MM.1S (cell line): ENCODE results near the gene TACSTD2.

ENCODE experiments used
- EZH2 ChIP-seq: fragments of 300-600 bp; sonication (generic); optimal IDR thresholded peaks from 2 replicates; pipeline ENCODE3; 2017; ENCODE audit warnings: low read depth, mild to moderate bottlenecking, antibody characterized with exemption, low read length, mixed read lengths
- TF ChIP-seq, protein P1 (sequence below): fragments of 300-600 bp; sonication (generic); IDR thresholded peaks from 2 replicates; pipeline ENCODE4 v1.5.1; 2016; ENCODE audit warnings: antibody characterized with exemption, low read length, mixed read lengths

DNA sequence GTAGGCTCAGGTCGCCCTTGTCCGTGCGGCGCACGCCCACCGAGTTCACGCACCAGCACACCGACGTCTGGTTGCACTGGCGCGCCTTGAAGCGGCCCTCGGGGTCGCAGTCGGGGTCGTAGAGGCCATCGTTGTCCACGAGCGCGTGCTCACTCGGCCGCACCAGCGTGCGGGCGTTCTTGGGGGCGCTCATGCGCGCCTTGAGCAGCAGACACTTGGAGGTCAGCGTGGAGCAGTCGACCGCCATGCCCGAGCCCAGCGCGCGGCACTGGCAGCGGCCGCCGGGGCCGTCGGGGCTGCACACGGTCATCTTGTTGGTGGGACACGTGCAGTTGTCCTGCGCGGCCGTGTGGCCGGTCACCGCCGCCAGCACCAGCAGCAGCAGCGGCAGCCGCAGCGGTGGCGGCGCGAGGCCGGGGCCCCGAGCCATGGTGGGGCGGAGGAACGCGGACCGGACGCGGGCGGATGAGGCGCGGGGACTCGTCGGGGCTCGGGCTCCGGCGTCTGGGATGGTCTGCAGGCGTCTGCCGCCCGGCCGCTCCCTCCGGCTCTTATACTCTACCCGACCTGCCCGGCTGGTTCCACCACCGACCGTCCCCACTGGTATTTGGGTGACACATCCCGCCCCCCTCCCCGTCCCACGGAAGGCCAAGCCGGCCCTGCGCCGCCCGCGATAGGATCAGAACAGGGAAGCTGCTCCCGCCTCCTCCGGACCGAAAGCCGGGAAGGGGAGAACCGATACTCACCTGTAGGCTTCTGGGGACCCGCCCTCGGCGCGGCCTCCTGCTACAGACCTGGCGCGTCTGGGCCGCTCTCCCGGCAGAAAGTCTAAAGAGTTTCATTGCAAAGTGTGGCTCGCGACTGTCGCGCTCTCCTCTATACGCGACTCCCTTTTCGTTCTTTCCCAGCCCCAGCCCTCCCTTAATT lies at the start of gene TACSTD2:
- no peak for TF ChIP-seq EZH2
- TF ChIP-seq, protein P1, sequence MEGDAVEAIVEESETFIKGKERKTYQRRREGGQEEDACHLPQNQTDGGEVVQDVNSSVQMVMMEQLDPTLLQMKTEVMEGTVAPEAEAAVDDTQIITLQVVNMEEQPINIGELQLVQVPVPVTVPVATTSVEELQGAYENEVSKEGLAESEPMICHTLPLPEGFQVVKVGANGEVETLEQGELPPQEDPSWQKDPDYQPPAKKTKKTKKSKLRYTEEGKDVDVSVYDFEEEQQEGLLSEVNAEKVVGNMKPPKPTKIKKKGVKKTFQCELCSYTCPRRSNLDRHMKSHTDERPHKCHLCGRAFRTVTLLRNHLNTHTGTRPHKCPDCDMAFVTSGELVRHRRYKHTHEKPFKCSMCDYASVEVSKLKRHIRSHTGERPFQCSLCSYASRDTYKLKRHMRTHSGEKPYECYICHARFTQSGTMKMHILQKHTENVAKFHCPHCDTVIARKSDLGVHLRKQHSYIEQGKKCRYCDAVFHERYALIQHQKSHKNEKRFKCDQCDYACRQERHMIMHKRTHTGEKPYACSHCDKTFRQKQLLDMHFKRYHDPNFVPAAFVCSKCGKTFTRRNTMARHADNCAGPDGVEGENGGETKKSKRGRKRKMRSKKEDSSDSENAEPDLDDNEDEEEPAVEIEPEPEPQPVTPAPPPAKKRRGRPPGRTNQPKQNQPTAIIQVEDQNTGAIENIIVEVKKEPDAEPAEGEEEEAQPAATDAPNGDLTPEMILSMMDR, result no peak
